ENCODE results near the gene VGLL4. TPM values are rescaled to one million over a fixed set of nuclear protein-coding genes. Genes with fewer than 3 reads are reported as not detected.

The VGLL4 gene
- total RNA-seq, 1 donor from 2014 or later: 96.5 TPM

GRCh38 chr3:11560746-11561145, 83.0 kb downstream of the VGLL4 start:
- DNase-seq (ENCODE audit: low spot score): no peak
- intact Hi-C loops (cut with DNase I): no loop called here
- ATAC-seq: peak; percentile 43

- ATAC-seq (no peak), DNase-seq (ENCODE audit: low spot score) (peak; percentile 60)
- intact Hi-C loops (cut with DNase I): no loop called here
Observed at GRCh38 chr3:11559816-11560633, 83.7 kb downstream of the VGLL4 start.

DNA sequence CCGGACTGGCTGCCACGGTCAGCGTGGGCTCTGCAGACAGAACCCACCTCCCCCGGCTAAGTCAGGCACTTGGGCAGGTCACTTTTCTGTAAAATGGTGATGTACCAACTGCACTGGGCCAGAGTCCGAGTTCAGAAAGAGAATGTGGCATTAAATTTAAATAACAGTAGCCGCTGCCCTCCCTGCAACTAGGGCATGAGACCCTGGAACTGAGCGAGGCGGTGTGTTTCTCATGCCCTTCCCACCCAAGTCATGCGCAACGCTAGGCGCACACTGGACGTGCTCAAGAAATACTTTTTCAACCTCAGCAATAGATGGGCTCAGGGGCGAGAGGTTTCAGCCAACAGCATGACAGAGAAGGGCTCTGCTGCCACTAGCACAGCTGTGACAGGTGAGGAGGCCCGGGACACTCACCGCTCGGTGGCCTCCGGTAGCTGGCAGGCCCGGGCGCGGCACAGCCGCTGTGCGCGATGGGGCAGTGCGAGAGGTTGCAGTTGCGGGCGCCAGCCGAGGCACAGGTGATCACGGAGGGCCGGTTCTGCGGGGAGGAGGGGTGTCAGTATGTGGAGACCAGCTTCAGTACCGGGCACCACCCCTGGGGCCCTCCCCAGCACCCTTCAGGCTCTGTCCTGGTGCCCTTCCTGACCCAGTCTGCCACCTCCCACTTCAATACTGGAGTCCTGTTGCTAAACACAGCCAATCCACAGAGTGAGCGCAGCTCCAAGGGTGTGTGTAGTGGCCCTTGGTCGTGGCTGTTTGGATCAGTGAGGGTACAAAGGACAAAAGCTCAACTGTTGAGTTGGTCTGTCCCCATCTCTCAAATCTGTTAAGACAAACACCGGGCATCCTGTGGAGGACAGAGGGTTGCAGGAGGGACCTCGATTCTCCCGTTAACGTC, 84.5 kb downstream of the VGLL4 start:
- DNase-seq (ENCODE audit: low spot score) (peak; percentile 61), ATAC-seq (no peak)
- intact Hi-C loops (cut with DNase I): no loop called here

DNA sequence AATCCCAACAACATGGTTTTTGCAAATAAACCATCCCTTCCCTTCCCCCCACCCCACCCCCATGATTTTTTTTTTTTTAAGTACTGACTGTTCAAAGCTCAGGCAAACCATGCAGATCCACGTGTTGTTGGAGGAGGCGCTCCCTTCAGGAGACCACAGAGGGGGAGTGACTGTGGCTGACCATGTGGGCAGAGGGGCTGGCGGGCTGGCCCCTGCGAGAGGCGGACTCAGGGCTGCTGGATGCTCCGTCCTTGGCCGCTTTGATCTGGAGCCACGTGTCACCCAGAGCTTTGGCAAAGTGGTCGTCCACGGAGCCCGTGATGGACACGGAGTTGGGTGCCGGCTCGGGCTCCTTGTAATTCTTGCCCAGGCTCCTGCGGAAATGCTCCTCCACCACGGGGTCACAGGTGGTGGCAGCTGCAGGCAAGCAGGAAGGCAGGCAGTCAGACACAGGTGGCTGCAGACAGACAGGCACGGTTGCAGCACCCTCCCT, 85.3 kb downstream of the VGLL4 start:
- DNase-seq (ENCODE audit: low spot score) (peak; percentile 57), ATAC-seq (no peak)
- intact Hi-C loops (cut with DNase I): no loop called here

GRCh38 chr3:11558002-11558401, 85.7 kb downstream of the VGLL4 start:
- ATAC-seq (no peak), DNase-seq (ENCODE audit: low spot score) (peak; percentile 55)
- intact Hi-C loops (cut with DNase I): no loop called here

DNA sequence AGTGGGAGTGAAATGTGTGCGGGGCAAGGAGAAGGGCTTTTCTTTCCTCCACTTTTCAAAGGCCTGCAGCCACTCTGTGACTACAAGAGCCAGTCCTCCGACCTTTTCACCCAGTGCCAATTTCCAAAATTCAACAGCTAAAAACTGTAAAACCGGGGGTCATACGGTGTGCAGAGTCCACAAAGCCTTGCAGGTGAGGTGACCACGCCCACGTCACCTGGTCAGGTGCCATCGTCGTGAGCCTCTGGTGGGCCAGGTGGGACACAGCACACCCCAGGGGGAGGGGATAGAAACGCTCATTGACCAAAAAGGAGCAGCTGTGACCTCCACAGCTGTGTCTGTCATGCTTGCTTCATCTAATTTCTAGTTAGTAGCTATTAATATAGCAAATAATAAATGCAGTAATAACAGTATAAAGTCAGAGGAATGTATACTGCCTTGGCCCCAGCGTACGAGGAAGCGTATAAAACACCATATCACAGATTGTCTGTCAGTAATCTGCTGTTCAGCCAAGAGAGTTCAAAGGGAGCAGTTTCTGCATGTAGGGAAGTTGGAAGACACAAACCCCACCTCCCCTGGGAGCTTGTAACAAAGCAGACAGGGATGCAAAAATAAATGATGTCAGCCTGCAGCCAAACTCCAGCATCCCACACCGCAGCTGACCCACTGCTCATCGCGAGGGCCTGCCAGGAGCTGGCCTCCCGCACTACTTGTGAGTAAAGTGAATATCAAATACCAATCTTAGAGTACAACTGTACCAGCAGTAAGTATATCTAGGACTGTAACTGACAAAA, 86.7 kb downstream of the VGLL4 start:
- intact Hi-C loops (cut with DNase I): no loop called here
- ATAC-seq (peak; percentile 42), DNase-seq (ENCODE audit: low spot score) (peak; percentile 69)

GRCh38 chr3:11555881-11556633, 87.7 kb downstream of the VGLL4 start:
- intact Hi-C loops (cut with DNase I): no loop called here
- peak; percentile 2 for ATAC-seq
- no peak for DNase-seq (ENCODE audit: low spot score)

- no peak for DNase-seq (ENCODE audit: low spot score)
- intact Hi-C loops (cut with DNase I): no loop called here
- peak; percentile 20 for ATAC-seq
Observed at GRCh38 chr3:11555211-11555782, 88.4 kb downstream of the VGLL4 start.

GRCh38 chr3:11554666-11555065, 89.0 kb downstream of the VGLL4 start:
- intact Hi-C loops (cut with DNase I): no loop called here
- ATAC-seq: no peak
- DNase-seq (ENCODE audit: low spot score): no peak

- intact Hi-C loops (cut with DNase I): no loop called here
- DNase-seq (ENCODE audit: low spot score) (no peak), ATAC-seq (peak; percentile 15)
Observed at GRCh38 chr3:11554236-11554610, 89.5 kb downstream of the VGLL4 start.

GRCh38 chr3:11553436-11554235, 90.1 kb downstream of the VGLL4 start:
- DNase-seq (ENCODE audit: low spot score) (no peak), ATAC-seq (peak; percentile 83)
- intact Hi-C loops (cut with DNase I): no loop called here

- no peak for DNase-seq (ENCODE audit: low spot score)
- no peak for ATAC-seq
- intact Hi-C loops (cut with DNase I): no loop called here
Observed at GRCh38 chr3:11552289-11553264, 91.1 kb downstream of the VGLL4 start.

DNA sequence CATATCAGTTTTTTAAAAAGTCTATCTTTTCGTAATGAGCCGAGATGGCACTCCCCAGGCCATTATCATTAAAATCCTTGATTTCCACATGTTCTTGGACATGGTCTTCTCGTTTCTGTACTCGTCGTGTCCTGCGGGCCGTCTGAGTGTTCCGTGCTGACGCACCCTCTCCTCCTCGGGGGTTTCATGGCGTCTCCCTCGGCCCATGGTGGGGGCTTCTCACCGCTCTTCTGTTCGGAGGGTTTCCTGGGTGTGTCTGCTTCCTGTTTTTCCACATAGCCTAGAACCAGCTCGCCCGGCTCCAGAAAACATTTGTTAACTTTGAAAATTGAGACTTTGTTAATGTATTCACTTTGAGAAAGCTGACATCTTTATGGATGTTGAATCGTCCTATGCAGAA, 92.7 kb downstream of the VGLL4 start:
- intact Hi-C loops (cut with DNase I): no loop called here
- ATAC-seq (peak; percentile 6), DNase-seq (ENCODE audit: low spot score) (peak; percentile 60)

- ATAC-seq (no peak), DNase-seq (ENCODE audit: low spot score) (peak; percentile 42)
- intact Hi-C loops (cut with DNase I): no loop called here
Observed at GRCh38 chr3:11549580-11550140, 94.1 kb downstream of the VGLL4 start.

DNA sequence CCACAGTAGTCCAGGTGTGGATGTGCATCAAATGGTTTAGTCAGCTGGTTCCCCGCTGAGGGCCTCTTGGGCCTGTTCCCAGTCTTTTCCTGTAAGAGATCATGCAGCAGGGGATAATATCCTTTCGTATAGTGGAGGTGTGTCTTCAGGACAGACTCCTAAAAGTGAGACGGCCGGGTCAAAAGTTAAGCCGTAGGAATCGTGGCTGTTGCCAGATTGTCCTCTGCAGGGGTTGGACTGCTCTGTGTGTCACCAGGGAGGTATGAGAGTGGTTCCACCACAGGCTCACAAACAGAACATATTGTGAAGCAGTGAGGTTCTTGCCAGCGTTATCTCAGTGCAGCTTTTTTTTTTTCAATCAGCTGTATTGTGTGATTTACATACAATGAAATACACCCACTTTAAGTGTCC, 95.0 kb downstream of the VGLL4 start:
- DNase-seq (ENCODE audit: low spot score) (peak; percentile 57), ATAC-seq (peak; percentile 2)
- intact Hi-C loops (cut with DNase I): no loop called here

GRCh38 chr3:11547498-11547897, 96.2 kb downstream of the VGLL4 start:
- DNase-seq (ENCODE audit: low spot score): no peak
- intact Hi-C loops (cut with DNase I): no loop called here
- no peak for ATAC-seq
